NCI-H82 treated with DMSO at 0.1 percent for 48 hours (cell line): ENCODE data around the gene IQSEC1.

Experiments used
- DNase-seq: peaks from one replicate; lab custom pipeline; 2025; ENCODE audit not compliant: unreplicated experiment; lab: John Stamatoyannopoulos, UW

IQSEC1 gene

GRCh38 chr3:13032206-13032605 lies 41.0 kb downstream of the IQSEC1 start:
- DNase-seq, result no peak

- DNase-seq, result no peak
These were observed 41.6 kb downstream of the IQSEC1 start for GRCh38 chr3:13031621-13032020.

GRCh38 chr3:13030684-13031083 lies 42.5 kb downstream of the IQSEC1 start:
- no peak for DNase-seq

- DNase-seq, result peak; percentile 40
These were observed 45.0 kb downstream of the IQSEC1 start for GRCh38 chr3:13028010-13028821.

GRCh38 chr3:13027154-13027553 lies 46.1 kb downstream of the IQSEC1 start:
- DNase-seq, result no peak

GRCh38 chr3:13026534-13026933 lies 46.7 kb downstream of the IQSEC1 start:
- DNase-seq, result no peak

GRCh38 chr3:13025778-13026518 lies 47.3 kb downstream of the IQSEC1 start:
- DNase-seq, result peak; percentile 11

- DNase-seq, result no peak
These were observed 48.1 kb downstream of the IQSEC1 start for GRCh38 chr3:13025090-13025489.

GRCh38 chr3:13024765-13025065 lies 48.5 kb downstream of the IQSEC1 start:
- DNase-seq, result no peak

GRCh38 chr3:13023971-13024764 lies 49.1 kb downstream of the IQSEC1 start:
- no peak for DNase-seq

- peak; percentile 69 for DNase-seq
These were observed 49.8 kb downstream of the IQSEC1 start for GRCh38 chr3:13023235-13023970.

GRCh38 chr3:13022348-13023234 lies 50.6 kb downstream of the IQSEC1 start:
- DNase-seq, result peak; percentile 62

GRCh38 chr3:13021141-13022114 lies 51.8 kb downstream of the IQSEC1 start:
- peak; percentile 26 for DNase-seq

GRCh38 chr3:13020159-13020750 lies 53.0 kb downstream of the IQSEC1 start:
- DNase-seq, result no peak

GRCh38 chr3:13019243-13020095 lies 53.8 kb downstream of the IQSEC1 start:
- DNase-seq, result no peak

GRCh38 chr3:13018561-13019242 lies 54.5 kb downstream of the IQSEC1 start:
- no peak for DNase-seq

- DNase-seq, result no peak
These were observed 55.2 kb downstream of the IQSEC1 start for GRCh38 chr3:13018043-13018451.
